ENCODE measurements around the gene TAF7. TPM values are rescaled to one million over a fixed set of nuclear protein-coding genes. Genes with fewer than 3 reads are reported as not detected.
"Not testable (repeated sequence)": the region's sequence is repeated elsewhere in the genome, so short reads cannot be mapped to it uniquely, and the experiment has no call there.

TAF7 gene
- total and polyA plus RNA-seq, 9 donors = 65.9 to 108 (median 82.9) TPM

GRCh38 chr5:141340781-141341354 is 20.3 kb upstream of the TAF7 start:
- peaks cover 55% of the 10 kb centered on the region for H3K9me3 ChIP-seq (replicated peaks; ENCODE audit: control insufficient read depth, low read depth, low read length)
- H3K27me3 ChIP-seq (ENCODE audit: control insufficient read depth, insufficient read depth, low read length); H3K4me3 ChIP-seq (ENCODE audit: low read length); H3K27ac ChIP-seq (ENCODE audit: low read length); H3K4me1 ChIP-seq (ENCODE audit: control insufficient read depth, insufficient read depth, low read length); DNase-seq; H3K36me3 ChIP-seq (ENCODE audit: control insufficient read depth, insufficient read depth, low read length): not testable (repeated sequence)
- WGBS (ENCODE audit: insufficient coverage) = 82% methylated on average over 25 of the region's 45 CpGs

DNA sequence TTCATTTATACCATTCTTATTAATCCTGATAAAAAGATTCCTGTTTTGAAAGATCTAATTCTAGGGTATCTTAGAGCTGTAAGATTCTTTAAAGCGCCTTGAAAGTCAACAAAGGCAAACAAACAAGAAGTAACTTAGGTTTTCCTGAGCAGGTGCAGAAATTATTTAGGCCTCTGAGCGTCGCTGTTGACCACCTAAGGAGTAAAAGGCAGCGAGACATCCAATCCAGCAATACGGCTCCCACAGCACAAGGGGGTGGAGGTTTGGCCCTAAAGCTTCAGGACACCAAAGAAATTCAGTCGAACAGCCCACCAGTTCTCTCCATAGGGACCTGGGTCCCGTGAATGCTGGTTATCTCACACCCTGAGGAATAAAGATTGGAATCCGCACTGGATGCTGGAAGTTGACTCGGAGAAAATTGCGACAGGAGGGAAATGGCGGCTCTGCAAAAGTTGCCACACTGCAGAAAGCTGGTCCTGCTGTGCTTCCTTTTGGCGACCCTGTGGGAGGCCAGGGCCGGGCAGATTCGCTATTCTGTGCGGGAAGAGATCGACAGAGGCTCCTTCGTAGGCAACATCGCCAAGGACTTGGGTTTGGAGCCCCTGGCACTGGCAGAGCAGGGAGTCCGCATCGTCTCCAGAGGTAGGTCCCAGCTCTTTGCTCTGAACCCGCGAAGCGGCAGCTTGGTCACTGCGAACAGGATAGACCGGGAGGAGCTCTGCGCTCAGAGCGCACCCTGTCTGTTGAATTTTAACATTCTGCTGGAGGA is 18.1 kb upstream of the TAF7 start, which contains the start of gene PCDHGA2:
TSS of gene PCDHGA2 (plus strand) at position 223 of the 769 bp plus-strand sequence.
- Histone ChIP-seq H3K4me3 (ENCODE audit: low read length) (peak within 1 kb of the TSS; percentile 14), H3K27ac (ENCODE audit: low read length) (no peak within 1 kb of the TSS), H3K36me3 (ENCODE audit: control insufficient read depth, insufficient read depth, low read length) (no peaks in the 10 kb centered on the region), H3K27me3 (ENCODE audit: control insufficient read depth, insufficient read depth, low read length) (peaks cover 8% of the 10 kb centered on the region), H3K9me3 (replicated peaks; ENCODE audit: control insufficient read depth, low read depth, low read length) (peaks cover 41% of the 10 kb centered on the region), H3K4me1 (ENCODE audit: control insufficient read depth, insufficient read depth, low read length) (no peaks in the 10 kb centered on the region)
- peak; percentile 38 for DNase-seq
- 15% methylated on average over 21 of the region's 27 CpGs for WGBS (ENCODE audit: insufficient coverage)

DNA sequence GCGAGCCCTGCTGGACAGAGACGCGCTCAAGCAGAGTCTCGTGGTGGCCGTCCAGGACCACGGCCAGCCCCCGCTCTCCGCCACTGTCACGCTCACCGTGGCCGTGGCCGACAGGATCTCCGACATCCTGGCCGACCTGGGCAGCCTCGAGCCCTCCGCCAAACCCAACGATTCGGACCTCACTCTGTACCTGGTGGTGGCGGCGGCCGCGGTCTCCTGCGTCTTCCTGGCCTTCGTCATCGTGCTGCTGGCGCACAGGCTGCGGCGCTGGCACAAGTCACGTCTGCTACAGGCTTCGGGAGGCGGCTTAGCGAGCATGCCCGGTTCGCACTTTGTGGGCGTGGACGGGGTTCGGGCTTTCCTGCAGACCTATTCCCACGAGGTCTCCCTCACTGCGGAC is 12.0 kb upstream of the TAF7 start:
- not testable (repeated sequence) for H3K36me3 ChIP-seq (ENCODE audit: control insufficient read depth, insufficient read depth, low read length); H3K4me1 ChIP-seq (ENCODE audit: control insufficient read depth, insufficient read depth, low read length); H3K27me3 ChIP-seq (ENCODE audit: control insufficient read depth, insufficient read depth, low read length); DNase-seq; H3K4me3 ChIP-seq (ENCODE audit: low read length); H3K27ac ChIP-seq (ENCODE audit: low read length)
- H3K9me3 ChIP-seq (replicated peaks; ENCODE audit: control insufficient read depth, low read depth, low read length) = peaks cover 40% of the 10 kb centered on the region
- WGBS (ENCODE audit: insufficient coverage) = 52% methylated on average over 27 of the region's 39 CpGs

DNA sequence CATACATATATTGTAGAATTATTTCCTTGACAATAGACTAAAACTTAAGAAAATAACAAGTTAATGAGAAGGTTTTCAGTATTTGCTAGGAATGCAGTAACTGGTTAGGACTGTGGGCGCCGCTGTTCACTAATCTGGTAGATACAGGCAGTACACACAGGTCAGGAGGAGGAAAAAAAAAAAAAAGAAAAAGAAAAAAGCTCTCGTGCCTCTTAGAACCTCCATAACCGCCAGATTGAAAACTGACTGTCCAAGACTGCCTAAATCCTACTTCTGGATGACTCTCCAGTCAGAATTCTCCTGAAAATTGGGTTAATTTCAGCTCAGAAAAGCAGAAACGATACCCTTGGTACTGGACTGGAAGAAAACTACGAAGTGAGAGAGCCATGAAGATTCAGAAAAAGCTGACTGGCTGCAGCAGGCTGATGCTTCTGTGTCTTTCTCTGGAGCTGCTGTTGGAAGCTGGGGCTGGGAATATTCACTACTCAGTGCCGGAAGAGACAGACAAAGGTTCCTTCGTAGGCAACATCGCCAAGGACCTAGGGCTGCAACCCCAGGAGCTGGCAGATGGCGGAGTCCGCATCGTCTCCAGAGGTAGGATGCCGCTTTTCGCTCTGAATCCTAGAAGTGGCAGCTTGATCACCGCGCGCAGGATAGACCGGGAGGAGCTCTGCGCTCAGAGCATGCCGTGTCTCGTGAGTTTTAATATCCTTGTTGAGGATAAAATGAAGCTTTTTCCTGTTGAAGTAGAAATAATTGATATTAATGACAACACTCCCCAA is 9.9 kb upstream of the TAF7 start, which contains the start of gene PCDHGA1:
TSS of gene PCDHGA1 (plus strand) at position 216 of the 782 bp plus-strand sequence.
- no peaks in the 10 kb centered on the region for H3K4me1 ChIP-seq (ENCODE audit: control insufficient read depth, insufficient read depth, low read length)
- no peaks in the 10 kb centered on the region for H3K36me3 ChIP-seq (ENCODE audit: control insufficient read depth, insufficient read depth, low read length)
- 26% methylated on average over 10 of the region's 21 CpGs for WGBS (ENCODE audit: insufficient coverage)
- H3K4me3 ChIP-seq (ENCODE audit: low read length) = no peak within 1 kb of the TSS
- H3K9me3 ChIP-seq (replicated peaks; ENCODE audit: control insufficient read depth, low read depth, low read length) = peaks cover 47% of the 10 kb centered on the region
- DNase-seq = peak; percentile 2
- no peak within 1 kb of the TSS for H3K27ac ChIP-seq (ENCODE audit: low read length)
- H3K27me3 ChIP-seq (ENCODE audit: control insufficient read depth, insufficient read depth, low read length) = peaks cover 3% of the 10 kb centered on the region

- Histone ChIP-seq H3K4me1 (ENCODE audit: control insufficient read depth, insufficient read depth, low read length) (no peaks in the 10 kb centered on the region), H3K27me3 (ENCODE audit: control insufficient read depth, insufficient read depth, low read length) (peaks cover 3% of the 10 kb centered on the region), H3K36me3 (ENCODE audit: control insufficient read depth, insufficient read depth, low read length) (no peaks in the 10 kb centered on the region), H3K4me3 (ENCODE audit: low read length) (no peak overlapping the region), H3K27ac (ENCODE audit: low read length) (no peak overlapping the region), H3K9me3 (replicated peaks; ENCODE audit: control insufficient read depth, low read depth, low read length) (peaks cover 43% of the 10 kb centered on the region)
- no peak for DNase-seq
- WGBS (ENCODE audit: insufficient coverage) = 81% methylated on average over 8 of the region's 8 CpGs
These were observed 7.6 kb upstream of the TAF7 start for GRCh38 chr5:141328231-141328630.

DNA sequence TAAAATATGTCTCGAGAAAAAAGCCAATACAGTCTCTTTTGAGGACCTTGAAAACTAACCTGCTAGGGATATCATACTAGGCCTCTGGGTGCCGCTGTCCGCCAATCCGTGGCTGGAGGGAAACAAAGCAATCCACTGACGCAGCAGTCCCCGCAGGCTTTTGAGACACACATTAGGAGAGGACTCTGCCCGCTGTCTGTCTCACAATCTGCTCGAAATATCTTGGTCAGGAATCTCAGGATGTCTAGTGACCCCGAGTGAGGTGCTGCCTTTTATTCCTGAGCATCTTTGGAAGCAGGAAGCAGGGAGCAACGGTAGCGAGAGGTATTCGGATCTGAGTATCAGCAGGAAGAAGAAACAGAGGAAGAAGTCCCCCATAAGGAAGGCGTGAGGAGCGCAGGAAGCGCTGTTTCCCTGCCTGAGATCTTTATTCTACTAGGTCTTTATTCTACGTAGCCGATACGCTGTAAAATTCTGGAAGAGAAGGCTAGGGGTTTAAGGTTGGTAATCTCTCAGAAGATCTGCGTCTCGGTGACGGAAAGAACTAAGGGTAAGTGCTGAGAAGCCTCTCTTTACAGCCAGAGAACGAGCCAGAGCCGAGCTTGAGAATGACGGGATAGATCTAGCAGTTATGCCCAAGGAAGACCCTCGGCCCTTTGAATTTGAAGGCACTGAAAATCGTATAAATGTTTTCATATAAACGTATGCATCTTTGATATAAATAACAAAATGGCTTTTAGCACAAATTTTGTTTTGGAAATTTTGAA is 5.7 kb upstream of the TAF7 start:
- Histone ChIP-seq H3K27me3 (ENCODE audit: control insufficient read depth, insufficient read depth, low read length) (peaks cover 3% of the 10 kb centered on the region), H3K36me3 (ENCODE audit: control insufficient read depth, insufficient read depth, low read length) (no peaks in the 10 kb centered on the region), H3K9me3 (replicated peaks; ENCODE audit: control insufficient read depth, low read depth, low read length) (peaks cover 35% of the 10 kb centered on the region), H3K27ac (ENCODE audit: low read length) (no peak overlapping the region), H3K4me3 (ENCODE audit: low read length) (peak overlapping the region; percentile 6), H3K4me1 (ENCODE audit: control insufficient read depth, insufficient read depth, low read length) (peaks cover under 1% of the 10 kb centered on the region)
- WGBS (ENCODE audit: insufficient coverage) = 8% methylated on average over 17 of the region's 27 CpGs
- DNase-seq = peak; percentile 51

GRCh38 chr5:141322261-141322660 is 1.7 kb upstream of the TAF7 start:
- WGBS (ENCODE audit: insufficient coverage) = no CpG with 5 or more reads among the region's 3 CpGs
- Histone ChIP-seq H3K27me3 (ENCODE audit: control insufficient read depth, insufficient read depth, low read length) (no peaks in the 10 kb centered on the region), H3K9me3 (replicated peaks; ENCODE audit: control insufficient read depth, low read depth, low read length) (peaks cover 40% of the 10 kb centered on the region), H3K27ac (ENCODE audit: low read length) (no peak overlapping the region), H3K4me1 (ENCODE audit: control insufficient read depth, insufficient read depth, low read length) (peaks cover 5% of the 10 kb centered on the region), H3K4me3 (ENCODE audit: low read length) (no peak overlapping the region), H3K36me3 (ENCODE audit: control insufficient read depth, insufficient read depth, low read length) (peaks cover 14% of the 10 kb centered on the region)
- DNase-seq = no peak

DNA sequence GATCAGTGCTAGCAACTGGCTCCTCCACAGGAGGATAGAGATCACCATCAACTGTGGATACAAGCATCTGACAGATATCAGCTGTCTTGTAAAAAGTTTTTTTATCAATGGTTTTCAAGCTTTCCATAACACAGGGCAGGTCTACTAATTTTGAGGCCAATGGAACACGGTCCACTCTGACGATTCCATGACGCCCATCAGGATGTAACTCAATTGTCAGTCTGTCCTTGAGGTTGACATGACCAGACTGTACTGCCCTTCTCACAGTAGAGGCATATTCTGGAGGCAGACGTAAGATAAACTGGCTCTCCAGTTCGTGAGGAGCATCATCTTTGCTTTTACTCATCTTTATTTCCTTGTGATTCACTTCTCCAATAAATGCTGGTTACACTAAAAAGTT is 885 bp downstream of the TAF7 start:
- Histone ChIP-seq H3K4me1 (ENCODE audit: control insufficient read depth, insufficient read depth, low read length) (peaks cover 5% of the 10 kb centered on the region), H3K4me3 (ENCODE audit: low read length) (peak overlapping the region; percentile 92), H3K36me3 (ENCODE audit: control insufficient read depth, insufficient read depth, low read length) (peaks cover 17% of the 10 kb centered on the region), H3K9me3 (replicated peaks; ENCODE audit: control insufficient read depth, low read depth, low read length) (peaks cover 58% of the 10 kb centered on the region), H3K27ac (ENCODE audit: low read length) (peak overlapping the region; percentile 100), H3K27me3 (ENCODE audit: control insufficient read depth, insufficient read depth, low read length) (no peaks in the 10 kb centered on the region)
- no peak for DNase-seq
- whole genome bisulfite sequencing (ENCODE audit: insufficient coverage) = 75% methylated on average over 5 of the region's 5 CpGs

- H3K27ac ChIP-seq (ENCODE audit: low read length) = no peak overlapping the region
- peaks cover 5% of the 10 kb centered on the region for H3K4me1 ChIP-seq (ENCODE audit: control insufficient read depth, insufficient read depth, low read length)
- H3K27me3 ChIP-seq (ENCODE audit: control insufficient read depth, insufficient read depth, low read length) = no peaks in the 10 kb centered on the region
- H3K4me3 ChIP-seq (ENCODE audit: low read length) = no peak overlapping the region
- H3K9me3 ChIP-seq (replicated peaks; ENCODE audit: control insufficient read depth, low read depth, low read length) = peaks cover 63% of the 10 kb centered on the region
- H3K36me3 ChIP-seq (ENCODE audit: control insufficient read depth, insufficient read depth, low read length) = peaks cover 17% of the 10 kb centered on the region
- 94% methylated on average over 6 of the region's 6 CpGs for WGBS (ENCODE audit: insufficient coverage)
- no peak for DNase-seq
These were observed 1.4 kb downstream of the TAF7 start for GRCh38 chr5:141319202-141319601.
